ENCODE results near the gene ARHGEF38.

Gene ARHGEF38

GRCh38 chr4:105632599-105632998 is 80.2 kb downstream of the ARHGEF38 start:
- no peak overlapping the region for H3K4me2 ChIP-seq
- no peak overlapping the region for H3K27ac ChIP-seq
- H3K4me1 ChIP-seq, result peaks cover 0 to 28% (median 12%) of the 10 kb centered on the region in 10 experiments; a peak in 14 of 20 replicates
- no peaks in the 10 kb centered on the region for H3K9me3 ChIP-seq (replicated peaks in 1 of 11)
- no peaks in the 10 kb centered on the region for H4K20me1 ChIP-seq
- no peaks in the 10 kb centered on the region for H3K36me3 ChIP-seq
- H3K9ac ChIP-seq, result no peak overlapping the region
- TF ChIP-seq Cebpa-rat (IDR thresholded peaks at IDR 0.05), result no peak
- no peak overlapping the region for H3K4me3 ChIP-seq
- H3K27me3 ChIP-seq, result no peaks in the 10 kb centered on the region

GRCh38 chr4:105633241-105633640 is 80.8 kb downstream of the ARHGEF38 start:
- Histone ChIP-seq H3K4me2 (no peak overlapping the region), H3K4me3 (no peak overlapping the region), H4K20me1 (no peaks in the 10 kb centered on the region), H3K27me3 (no peaks in the 10 kb centered on the region), H3K27ac (no peak overlapping the region), H3K4me1 (peaks cover 0 to 34% (median 13%) of the 10 kb centered on the region in 10 experiments; a peak in 14 of 20 replicates), H3K36me3 (no peaks in the 10 kb centered on the region), H3K9ac (no peak overlapping the region), H3K9me3 (replicated peaks in 1 of 11) (no peaks in the 10 kb centered on the region)
- TF ChIP-seq Cebpa-rat (IDR thresholded peaks at IDR 0.05), result no peak

GRCh38 chr4:105634402-105635080 is 82.1 kb downstream of the ARHGEF38 start:
- H3K4me3 ChIP-seq, result no peak overlapping the region
- peak overlapping the region in 9 of 11 experiments; percentile 13 to 66 (median 46); a peak in 12 of 22 replicates for H3K4me2 ChIP-seq
- no peak overlapping the region for H3K9ac ChIP-seq
- no peaks in the 10 kb centered on the region for H4K20me1 ChIP-seq
- H3K27ac ChIP-seq, result no peak overlapping the region
- TF ChIP-seq Cebpa-rat (IDR thresholded peaks at IDR 0.05), result no peak
- no peaks in the 10 kb centered on the region for H3K27me3 ChIP-seq
- H3K9me3 ChIP-seq (replicated peaks in 1 of 11), result no peaks in the 10 kb centered on the region
- H3K4me1 ChIP-seq, result peaks cover 0 to 38% (median 13%) of the 10 kb centered on the region in 10 experiments; a peak in 14 of 20 replicates
- H3K36me3 ChIP-seq, result no peaks in the 10 kb centered on the region

DNA sequence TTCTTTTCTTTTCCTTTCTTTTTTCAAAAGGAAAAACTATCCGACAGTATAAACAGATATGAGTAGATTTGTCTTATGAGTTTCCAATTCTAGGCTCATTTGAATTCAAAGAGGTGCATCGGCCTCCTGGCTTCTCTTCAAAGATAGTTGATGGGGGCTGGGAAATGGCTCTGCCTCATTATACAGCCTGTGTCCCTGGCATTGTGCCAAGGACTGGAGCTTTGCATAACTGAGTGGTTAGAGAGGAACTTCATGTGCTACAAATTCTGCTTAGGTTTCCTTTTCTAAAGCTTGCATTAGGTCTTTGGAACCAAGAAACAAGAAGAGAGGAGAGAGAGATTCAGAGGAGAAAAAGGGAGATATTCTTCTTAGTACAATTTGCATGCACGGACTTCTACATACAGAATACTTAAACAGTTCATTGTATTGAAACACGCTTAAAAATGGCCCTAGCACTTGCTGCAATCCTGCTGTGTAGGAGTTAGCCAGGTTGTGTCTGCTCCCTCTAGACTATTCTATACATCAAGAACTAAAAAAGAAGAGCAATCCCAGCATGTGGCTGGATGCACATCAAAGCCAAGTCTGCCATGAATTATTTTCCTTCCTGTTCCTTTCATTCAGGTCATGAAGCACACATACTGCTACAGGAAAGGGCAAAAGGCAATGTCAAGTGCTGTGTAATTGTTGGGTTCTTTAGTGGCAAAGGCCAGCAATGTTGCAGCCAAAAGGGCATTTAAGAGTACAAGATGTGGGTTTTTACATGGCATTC is 85.2 kb downstream of the ARHGEF38 start:
- no peak overlapping the region for H3K4me3 ChIP-seq
- no peak overlapping the region for H3K9ac ChIP-seq

DNA sequence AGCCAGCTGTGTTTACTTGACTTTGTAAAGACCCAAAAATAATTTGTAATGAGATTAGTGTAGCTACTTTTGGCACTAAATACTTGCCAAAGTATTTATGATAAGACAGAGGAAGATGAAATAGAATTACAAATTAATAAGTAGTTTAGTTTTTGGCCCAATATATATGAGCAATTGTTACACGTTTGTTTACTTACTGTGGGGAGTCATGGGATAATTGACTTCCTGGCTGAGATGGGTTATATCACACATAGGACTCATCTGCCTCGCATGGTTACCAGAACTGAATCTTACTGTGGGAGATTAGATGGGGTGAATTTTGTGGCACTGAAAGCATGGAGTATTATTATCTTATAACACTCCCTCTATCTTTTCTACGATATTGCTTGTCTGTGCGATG is 89.4 kb downstream of the ARHGEF38 start:
- H4K20me1 ChIP-seq, result no peaks in the 10 kb centered on the region

More for the DNA sequence above, 85.2 kb downstream of the ARHGEF38 start:
- H3K9me3 ChIP-seq (replicated peaks in 1 of 11), result no peaks in the 10 kb centered on the region
- H3K36me3 ChIP-seq, result no peaks in the 10 kb centered on the region
- H3K4me1 ChIP-seq, result peaks cover 0 to 38% (median 13%) of the 10 kb centered on the region in 10 experiments; a peak in 14 of 20 replicates
- no peak overlapping the region for H3K27ac ChIP-seq
- H3K4me2 ChIP-seq, result peak overlapping the region in 4 of 11 experiments; percentile 19 to 74 (median 51); a peak in 7 of 22 replicates
- no peaks in the 10 kb centered on the region for H4K20me1 ChIP-seq
- no peak for TF ChIP-seq Cebpa-rat (IDR thresholded peaks at IDR 0.05)
- H3K27me3 ChIP-seq, result no peaks in the 10 kb centered on the region

DNA sequence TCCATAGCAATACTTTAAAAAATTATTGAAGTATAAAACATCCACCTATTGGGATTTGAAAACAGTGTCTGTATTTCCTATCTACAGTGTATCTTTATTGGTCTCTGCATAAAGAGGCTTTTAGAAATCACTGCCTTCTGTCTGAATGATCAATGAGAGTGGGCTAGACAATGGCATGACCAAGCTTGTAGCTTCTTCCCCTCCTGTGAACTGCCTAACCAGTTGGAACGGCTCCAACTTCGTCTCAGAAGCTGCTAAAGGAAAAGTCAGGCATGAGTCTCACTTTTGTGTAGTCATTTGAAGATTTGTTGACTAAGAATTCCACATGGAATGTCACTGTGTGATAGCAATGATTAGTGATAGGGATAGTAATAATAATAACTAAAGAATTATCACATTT is 91.8 kb downstream of the ARHGEF38 start:
- Histone ChIP-seq H3K9me3 (replicated peaks in 1 of 11) (no peaks in the 10 kb centered on the region), H3K9ac (no peak overlapping the region), H3K27me3 (no peaks in the 10 kb centered on the region), H3K4me2 (no peak overlapping the region), H4K20me1 (no peaks in the 10 kb centered on the region), H3K27ac (no peak overlapping the region), H3K4me3 (no peak overlapping the region), H3K4me1 (no peaks in the 10 kb centered on the region), H3K36me3 (no peaks in the 10 kb centered on the region)
- TF ChIP-seq Cebpa-rat (IDR thresholded peaks at IDR 0.05), result no peak

More for the DNA sequence above, 89.4 kb downstream of the ARHGEF38 start:
- Histone ChIP-seq H3K27ac (no peak overlapping the region), H3K4me3 (no peak overlapping the region), H3K9ac (no peak overlapping the region), H3K4me2 (no peak overlapping the region), H3K36me3 (no peaks in the 10 kb centered on the region), H3K27me3 (no peaks in the 10 kb centered on the region), H3K4me1 (peaks cover 0 to 18% (median 2%) of the 10 kb centered on the region in 10 experiments; a peak in 9 of 20 replicates), H3K9me3 (replicated peaks in 1 of 11) (no peaks in the 10 kb centered on the region)
- TF ChIP-seq Cebpa-rat (IDR thresholded peaks at IDR 0.05), result no peak

DNA sequence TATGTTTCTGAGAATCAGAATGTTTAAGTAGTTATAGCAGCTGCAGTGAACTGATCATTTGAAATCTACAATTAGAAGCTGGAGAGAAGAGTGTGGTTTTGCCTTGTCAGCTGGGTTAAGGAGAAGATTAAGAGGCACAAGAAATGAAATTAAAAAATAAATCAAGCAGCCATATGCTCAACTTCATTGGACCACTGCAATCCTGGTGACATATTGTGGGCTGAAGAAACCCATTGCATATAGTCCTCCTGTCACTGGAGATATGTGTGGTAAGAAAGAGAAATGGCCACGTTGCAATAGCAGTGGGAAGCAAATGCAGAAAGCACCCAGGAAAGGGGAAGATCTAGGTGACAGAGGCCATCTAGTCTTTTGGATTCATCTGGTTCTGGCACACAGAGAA is 93.0 kb downstream of the ARHGEF38 start:
- Histone ChIP-seq H3K9me3 (replicated peaks in 1 of 11) (no peaks in the 10 kb centered on the region), H3K36me3 (no peaks in the 10 kb centered on the region), H4K20me1 (no peaks in the 10 kb centered on the region), H3K27me3 (no peaks in the 10 kb centered on the region), H3K4me2 (no peak overlapping the region), H3K27ac (no peak overlapping the region), H3K4me1 (no peaks in the 10 kb centered on the region), H3K9ac (no peak overlapping the region), H3K4me3 (no peak overlapping the region)
- TF ChIP-seq Cebpa-rat (IDR thresholded peaks at IDR 0.05), result no peak

GRCh38 chr4:105650190-105650589 is 97.8 kb downstream of the ARHGEF38 start:
- Histone ChIP-seq H3K4me1 (no peaks in the 10 kb centered on the region), H3K4me2 (no peak overlapping the region)
- TF ChIP-seq Cebpa-rat (IDR thresholded peaks at IDR 0.05), result no peak

GRCh38 chr4:105651884-105652283 is 99.5 kb downstream of the ARHGEF38 start:
- Histone ChIP-seq H3K4me1 (no peaks in the 10 kb centered on the region), H3K4me2 (no peak overlapping the region), H4K20me1 (no peaks in the 10 kb centered on the region), H3K9me3 (replicated peaks in 1 of 11) (no peaks in the 10 kb centered on the region), H3K4me3 (no peak overlapping the region), H3K9ac (no peak overlapping the region), H3K27ac (no peak overlapping the region), H3K27me3 (no peaks in the 10 kb centered on the region), H3K36me3 (no peaks in the 10 kb centered on the region)
- no peak for TF ChIP-seq Cebpa-rat (IDR thresholded peaks at IDR 0.05)

More at GRCh38 chr4:105650190-105650589, 97.8 kb downstream of the ARHGEF38 start:
- Histone ChIP-seq H3K4me3 (no peak overlapping the region), H3K9ac (no peak overlapping the region), H3K27me3 (no peaks in the 10 kb centered on the region), H3K9me3 (replicated peaks in 1 of 11) (no peaks in the 10 kb centered on the region), H4K20me1 (no peaks in the 10 kb centered on the region), H3K36me3 (no peaks in the 10 kb centered on the region), H3K27ac (no peak overlapping the region)

Measured in BLaER1 treated with 17β-estradiol and CSF1 and Interleukin-3, amounts not matched to agents 10 nM and 100 nM (cell line).